ENCODE data around the gene RTTN. TPM values are rescaled to one million over a fixed set of nuclear protein-coding genes. Genes with fewer than 3 reads are reported as not detected.
"Not testable (repeated sequence)": the region's sequence is repeated elsewhere in the genome, so short reads cannot be mapped to it uniquely, and the experiment has no call there.

Gene RTTN
- total and polyA plus RNA-seq, 9 of the 15 experiments (the other 6 are each of a cell fraction or from before 2014, with no cell fraction given), result 3.1 to 18.3 (median 10.6) TPM

- no peak for TF ChIP-seq NKRF (IDR thresholded peaks at IDR 0.05; ENCODE audit: borderline replicate concordance)
- no peak for TF ChIP-seq ETV5 (CRISPR knock-in tag; IDR thresholded peaks at IDR 0.05; ENCODE audit: low read depth)
- no peak for TF ChIP-seq MAX (CRISPR knock-in tag; IDR thresholded peaks at IDR 0.05)
- TF ChIP-seq SMARCC2 (IDR thresholded peaks at IDR 0.05; ENCODE audit: low read depth), result no peak
- no peak for TF ChIP-seq ESRRB (CRISPR knock-in tag; IDR thresholded peaks at IDR 0.05; ENCODE audit: borderline replicate concordance)
Observed at GRCh38 chr18:70107091-70107490, 98.4 kb downstream of the RTTN start (continued).

- not testable (repeated sequence) for H3K9ac ChIP-seq (ENCODE audit: insufficient read depth in 1 of 2, low read depth in 2 of 2, low read length in 2 of 2)
Observed at GRCh38 chr18:70102854-70103253, 102.6 kb downstream of the RTTN start.

More at GRCh38 chr18:70102854-70103253, 102.6 kb downstream of the RTTN start:
- H3K4me3 ChIP-seq; in situ Hi-C loops (cut with MboI); H3K79me2 ChIP-seq (ENCODE audit: control insufficient read depth, insufficient read depth, low read length); BruUV-seq (replicated peaks); H3K4me2 ChIP-seq (ENCODE audit: insufficient read depth, low read length); intact Hi-C loops (cut with micrococcal nuclease); H4K20me1 ChIP-seq (replicated peaks; ENCODE audit: control insufficient read depth, insufficient read depth, low read length); H3K9me3 ChIP-seq (replicated peaks; ENCODE audit: control insufficient read depth, insufficient read depth, low read depth, low read length); ATAC-seq; H3K27ac ChIP-seq (ENCODE audit: extremely low read depth, low read depth, low read length); H3K9me1 ChIP-seq (ENCODE audit: control insufficient read depth, insufficient read depth, low read length); FAIRE-seq; H3K27me3 ChIP-seq (ENCODE audit: control insufficient read depth in 2 of 2, insufficient read depth in 2 of 2, low read length in 2 of 2); DNase-seq (ENCODE audit: extremely low read depth in 1 of 4, low spot score in 3 of 4); H2AFZ ChIP-seq (ENCODE audit: low read depth, low read length); CTCF ChIA-PET (ENCODE audit: low intra/inter-chr PET ratio); H3K4me1 ChIP-seq (replicated peaks in 1 of 2; ENCODE audit: control insufficient read depth in 2 of 2, insufficient read depth in 2 of 2, low read length in 2 of 2); H3K36me3 ChIP-seq (ENCODE audit: control insufficient read depth, insufficient read depth, low read length); POLR2A ChIA-PET: not testable (repeated sequence)
- whole genome bisulfite sequencing (ENCODE audit: insufficient coverage, low coverage, missing lambda C conversion rate), result 93% methylated on average over 2 of the region's 22 CpGs
